Measurements from ENCODE around the gene PBRM1. TPM values are rescaled to one million over a fixed set of nuclear protein-coding genes. Genes with fewer than 3 reads are reported as not detected.

PBRM1 gene
- total RNA-seq, 4 donors from 2014 or later, result 22.5 to 152 (median 56.6) TPM

DNA sequence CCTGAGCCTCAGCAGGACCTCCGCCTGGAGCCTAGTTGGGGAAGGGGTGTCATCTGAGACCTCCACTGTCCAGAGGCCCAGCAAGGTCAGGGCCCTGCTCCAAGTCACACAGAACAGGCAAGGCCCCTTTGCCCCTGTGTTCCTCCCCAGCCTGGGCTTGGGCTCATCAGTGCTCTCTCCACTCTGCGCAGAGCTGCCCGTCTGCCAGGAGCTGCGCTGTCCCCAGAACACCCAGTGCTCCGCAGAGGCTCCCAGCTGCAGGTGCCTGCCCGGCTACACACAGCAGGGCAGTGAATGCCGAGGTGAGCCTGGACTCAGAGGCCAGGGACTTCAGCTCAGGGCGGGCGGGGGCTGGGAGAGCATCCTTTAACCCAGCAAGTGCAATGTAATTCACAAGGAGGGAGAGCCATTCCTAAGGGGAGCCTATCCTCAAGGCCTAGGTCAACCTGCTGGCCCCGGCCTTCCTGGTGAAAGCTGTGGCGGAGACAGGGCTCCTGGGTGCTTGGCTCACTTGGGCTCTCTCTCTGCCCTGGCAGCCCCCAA is 182.8 kb downstream of the PBRM1 start:
- DNase-seq, result no peak
- H3K4me1 ChIP-seq, result no peaks in the 10 kb centered on the region

DNA sequence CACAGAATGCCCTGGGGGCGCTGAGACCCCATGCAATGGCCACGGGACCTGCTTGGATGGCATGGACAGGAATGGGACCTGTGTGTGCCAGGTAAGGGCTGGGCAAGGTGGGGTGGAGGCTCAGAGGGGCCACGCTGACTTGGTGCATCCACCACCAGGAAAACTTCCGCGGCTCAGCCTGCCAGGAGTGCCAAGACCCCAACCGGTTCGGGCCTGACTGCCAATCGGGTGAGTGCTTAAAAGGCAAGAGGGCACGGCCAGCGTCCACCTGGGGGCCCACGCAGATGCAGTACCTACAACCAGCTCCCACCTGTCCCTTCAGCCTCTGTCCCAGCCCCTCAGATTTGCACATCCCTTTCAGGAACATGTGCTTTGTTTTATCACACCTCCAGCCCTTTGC is 183.7 kb downstream of the PBRM1 start:
- Histone ChIP-seq H3K36me3 (no peaks in the 10 kb centered on the region), H3K9me3 (no peaks in the 10 kb centered on the region), H3K4me1 (no peaks in the 10 kb centered on the region), H3K27ac (no peak overlapping the region), H3K4me3 (no peak overlapping the region), H3K27me3 (no peaks in the 10 kb centered on the region)
- no peak for DNase-seq
- TF ChIP-seq POLR2A (IDR thresholded peaks at IDR 0.05), result no peak
- TF ChIP-seq, protein P1, sequence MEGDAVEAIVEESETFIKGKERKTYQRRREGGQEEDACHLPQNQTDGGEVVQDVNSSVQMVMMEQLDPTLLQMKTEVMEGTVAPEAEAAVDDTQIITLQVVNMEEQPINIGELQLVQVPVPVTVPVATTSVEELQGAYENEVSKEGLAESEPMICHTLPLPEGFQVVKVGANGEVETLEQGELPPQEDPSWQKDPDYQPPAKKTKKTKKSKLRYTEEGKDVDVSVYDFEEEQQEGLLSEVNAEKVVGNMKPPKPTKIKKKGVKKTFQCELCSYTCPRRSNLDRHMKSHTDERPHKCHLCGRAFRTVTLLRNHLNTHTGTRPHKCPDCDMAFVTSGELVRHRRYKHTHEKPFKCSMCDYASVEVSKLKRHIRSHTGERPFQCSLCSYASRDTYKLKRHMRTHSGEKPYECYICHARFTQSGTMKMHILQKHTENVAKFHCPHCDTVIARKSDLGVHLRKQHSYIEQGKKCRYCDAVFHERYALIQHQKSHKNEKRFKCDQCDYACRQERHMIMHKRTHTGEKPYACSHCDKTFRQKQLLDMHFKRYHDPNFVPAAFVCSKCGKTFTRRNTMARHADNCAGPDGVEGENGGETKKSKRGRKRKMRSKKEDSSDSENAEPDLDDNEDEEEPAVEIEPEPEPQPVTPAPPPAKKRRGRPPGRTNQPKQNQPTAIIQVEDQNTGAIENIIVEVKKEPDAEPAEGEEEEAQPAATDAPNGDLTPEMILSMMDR (IDR thresholded peaks at IDR 0.05), result no peak
- intact Hi-C loops (cut with DNase I; ENCODE audit: low total_unique reads), result no loop called here

More for the DNA sequence above, 182.8 kb downstream of the PBRM1 start:
- H3K36me3 ChIP-seq, result no peaks in the 10 kb centered on the region
- no peaks in the 10 kb centered on the region for H3K9me3 ChIP-seq
- intact Hi-C loops (cut with DNase I; ENCODE audit: low total_unique reads), result no loop called here
- no peak overlapping the region for H3K27ac ChIP-seq
- H3K4me3 ChIP-seq, result no peak overlapping the region
- H3K27me3 ChIP-seq, result no peaks in the 10 kb centered on the region
- TF ChIP-seq POLR2A (IDR thresholded peaks at IDR 0.05), result no peak
- TF ChIP-seq, protein P1 (IDR thresholded peaks at IDR 0.05), result no peak

DNA sequence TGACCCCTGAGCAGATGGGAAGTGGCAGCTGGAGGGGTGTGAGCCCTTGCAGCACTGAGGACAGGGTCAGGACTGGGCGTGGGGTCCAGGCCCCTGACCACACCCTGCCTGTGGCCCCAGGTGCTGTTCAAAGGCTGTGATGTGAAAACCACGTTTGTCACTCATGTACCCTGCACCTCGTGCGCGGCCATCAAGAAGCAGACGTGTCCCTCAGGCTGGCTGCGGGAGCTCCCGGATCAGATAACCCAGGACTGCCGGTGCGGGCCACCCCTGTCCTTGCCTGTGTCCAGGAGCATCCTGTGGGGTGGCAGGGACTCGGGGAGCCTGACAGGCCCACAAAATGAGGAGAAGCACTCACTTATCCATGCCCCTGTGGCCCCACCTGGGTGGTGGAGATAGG is 184.7 kb downstream of the PBRM1 start:
- intact Hi-C loops (cut with DNase I; ENCODE audit: low total_unique reads), result no loop called here
- DNase-seq, result no peak
- Histone ChIP-seq H3K36me3 (no peaks in the 10 kb centered on the region), H3K4me1 (no peaks in the 10 kb centered on the region), H3K27me3 (no peaks in the 10 kb centered on the region), H3K27ac (no peak overlapping the region), H3K4me3 (no peak overlapping the region), H3K9me3 (no peaks in the 10 kb centered on the region)
- TF ChIP-seq, protein P1 (IDR thresholded peaks at IDR 0.05), result no peak
- no peak for TF ChIP-seq POLR2A (IDR thresholded peaks at IDR 0.05)

DNA sequence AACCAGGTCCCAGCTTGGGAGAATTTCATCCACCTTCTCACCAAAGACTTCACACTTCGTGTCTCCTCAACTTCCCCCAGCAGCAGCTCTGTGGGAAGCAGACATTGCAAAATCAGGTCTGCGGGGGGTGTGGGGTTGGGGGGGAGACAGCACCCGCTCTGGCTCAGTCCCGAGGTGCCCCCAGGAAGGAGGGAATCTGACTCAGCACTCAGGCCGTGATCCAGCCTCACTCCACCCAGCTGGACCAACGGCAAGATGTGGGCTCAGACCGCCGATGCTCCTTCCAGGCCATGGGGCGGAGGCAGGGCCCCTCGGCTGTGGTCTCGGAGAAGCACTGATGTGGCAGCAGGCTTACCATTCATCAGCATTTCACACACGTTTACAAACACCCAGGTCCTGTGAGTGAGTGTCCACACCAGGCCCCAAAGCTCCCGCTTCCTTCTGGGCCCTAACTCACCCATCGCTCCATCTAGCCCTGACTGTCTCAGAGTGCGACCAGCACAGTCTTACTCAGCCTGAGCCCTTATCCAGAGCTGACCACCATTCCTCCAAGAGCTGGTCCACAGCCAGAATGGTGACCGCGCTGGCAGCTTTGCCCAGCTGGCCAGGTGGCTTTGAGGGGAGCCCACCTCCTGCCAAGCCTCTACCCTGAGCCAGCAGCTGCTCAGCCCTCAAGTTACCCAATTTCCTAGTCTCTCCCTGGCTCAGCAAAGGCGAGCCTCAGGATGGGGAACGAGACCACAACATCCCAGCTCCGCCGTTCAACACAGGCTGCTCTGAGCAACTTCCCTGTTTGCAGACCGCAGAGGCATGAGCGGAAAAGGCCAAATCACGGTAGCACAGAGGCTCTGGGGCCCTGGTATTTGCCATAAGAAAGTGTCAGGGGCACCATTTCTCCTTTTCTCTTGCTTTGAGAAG is 187.3 kb downstream of the PBRM1 start:
- H3K36me3 ChIP-seq, result no peaks in the 10 kb centered on the region
- H3K4me1 ChIP-seq, result no peaks in the 10 kb centered on the region
- peak in 1 of 2 donors; percentile 65 for DNase-seq
- no peaks in the 10 kb centered on the region for H3K9me3 ChIP-seq
- no peak for TF ChIP-seq POLR2A (IDR thresholded peaks at IDR 0.05)
- TF ChIP-seq, protein P1 (IDR thresholded peaks at IDR 0.05), result no peak
- intact Hi-C loops (cut with DNase I; ENCODE audit: low total_unique reads), result no loop called here
- no peaks in the 10 kb centered on the region for H3K27me3 ChIP-seq
- H3K4me3 ChIP-seq, result no peak overlapping the region
- no peak overlapping the region for H3K27ac ChIP-seq
